ENCODE data around the gene ERMP1.

- TF ChIP-seq CTCF (IDR thresholded peaks at IDR 0.05; ENCODE audit: low read length) (no peak), EZH2 (IDR thresholded peaks at IDR 0.05; ENCODE audit: borderline replicate concordance, low read length) (no peak)
Observed at GRCh38 chr9:5784526-5785315, 48.2 kb downstream of the ERMP1 start.
